WTC11 (cell line): ENCODE results near the gene NEURL1. TPM values are rescaled to one million over a fixed set of nuclear protein-coding genes. Genes with fewer than 3 reads are reported as not detected.
A peak's percentile ranks its signal among the peaks of the same experiment; 100 is the strongest.

Source experiments
- ATAC-seq: fragments of 200-7000 bp; cut with Tn5 transposase; 2 replicates; pipeline ENCODE4 v1.10.0; 2021; ENCODE audit warnings: mild to moderate bottlenecking, moderate library complexity
- CTCF ChIA-PET: fragments of 300-600 bp; sonication (Branson Sonifier 250); formaldehyde crosslinking; loops from one replicate; lab custom pipeline; 2021; ENCODE audit warnings: antibody characterized with exemption; lab: Charles Lee
- POLR2A ChIA-PET: fragments of 350-600 bp; sonication (Branson Sonifier 250); formaldehyde crosslinking; loops from one replicate; lab custom pipeline; 2021; ENCODE audit warnings: antibody characterized with exemption; lab: Charles Lee
- DNase-seq: peaks from one replicate; pipeline ENCODE4 v3.0.0; 2021; ENCODE audit warnings: low spot score
- H3K27ac Mint-ChIP-seq: 2 replicates; pipeline ENCODE4 v1.8.0; 2021; ENCODE audit warnings: mixed read lengths
- H3K27me3 Mint-ChIP-seq: 2 replicates; pipeline ENCODE4 v1.8.0; 2021; ENCODE audit warnings: low read depth, mild to moderate bottlenecking, moderate library complexity, mixed read lengths
- H3K36me3 Mint-ChIP-seq: 2 replicates; pipeline ENCODE4 v1.8.0; 2021; ENCODE audit warnings: mixed read lengths
- H3K4me1 Mint-ChIP-seq: 2 replicates; pipeline ENCODE4 v1.8.0; 2022; ENCODE audit warnings: mixed read lengths
- H3K4me3 Mint-ChIP-seq: 2 replicates; pipeline ENCODE4 v1.8.0; 2021; ENCODE audit warnings: mild to moderate bottlenecking, moderate library complexity, mixed read lengths
- H3K9me3 Mint-ChIP-seq: 2 replicates; pipeline ENCODE4 v1.8.0; 2021; ENCODE audit warnings: mixed read lengths
- CREM ChIP-seq: sonication (generic); formaldehyde crosslinking; IDR thresholded peaks from 2 replicates; pipeline ENCODE4 v1.8.1; 2022; ENCODE audit warnings: mild to moderate bottlenecking, missing genetic modification reagents, moderate library complexity
- E2F5 ChIP-seq: sonication (generic); formaldehyde crosslinking; IDR thresholded peaks from 2 replicates; pipeline ENCODE4 v1.8.1; 2022; ENCODE audit warnings: mild to moderate bottlenecking, moderate library complexity, missing genetic modification reagents
- EMX1 ChIP-seq: fragments of 250-450 bp; sonication (Bioruptor Pico); IDR thresholded peaks from 2 replicates; pipeline ENCODE4 v1.8.0; 2021; ENCODE audit warnings: mild to moderate bottlenecking
- ETV6 ChIP-seq: sonication (generic); formaldehyde crosslinking; IDR thresholded peaks from 2 replicates; pipeline ENCODE4 v1.8.1; 2022; ENCODE audit warnings: mild to moderate bottlenecking, missing genetic modification reagents
- FOXP1 ChIP-seq: sonication (generic); formaldehyde crosslinking; IDR thresholded peaks from 2 replicates; pipeline ENCODE4 v1.8.0; 2022; ENCODE audit warnings: missing genetic modification reagents, mild to moderate bottlenecking, moderate library complexity, borderline replicate concordance
- GRHL2 ChIP-seq: fragments of 250-450 bp; sonication (Bioruptor Pico); IDR thresholded peaks from 2 replicates; pipeline ENCODE4 v1.8.0; 2022; ENCODE audit warnings: mild to moderate bottlenecking, moderate library complexity; ENCODE audit not compliant: insufficient replicate concordance, severe bottlenecking
- JUN ChIP-seq: sonication (generic); formaldehyde crosslinking; IDR thresholded peaks from 2 replicates; pipeline ENCODE4 v1.8.0; 2023; ENCODE audit warnings: mild to moderate bottlenecking, missing genetic modification reagents
- MXD4 ChIP-seq: fragments of 250-450 bp; sonication (Bioruptor Pico); IDR thresholded peaks from 2 replicates; pipeline ENCODE4 v1.8.0; 2021; ENCODE audit warnings: mild to moderate bottlenecking, moderate library complexity, borderline replicate concordance
- MYBL2 ChIP-seq: sonication (generic); formaldehyde crosslinking; IDR thresholded peaks from 2 replicates; pipeline ENCODE4 v1.8.1; 2023; ENCODE audit warnings: mild to moderate bottlenecking, moderate library complexity, missing genetic modification reagents
- NFYB ChIP-seq: sonication (generic); formaldehyde crosslinking; conservative IDR thresholded peaks from 2 replicates; pipeline ENCODE4 v1.8.0; 2022; ENCODE audit warnings: low read depth, missing genetic modification reagents
- NR2C2 ChIP-seq: sonication (generic); formaldehyde crosslinking; IDR thresholded peaks from 2 replicates; pipeline ENCODE4 v1.8.0; 2022; ENCODE audit warnings: mild to moderate bottlenecking, missing genetic modification reagents
- SP1 ChIP-seq: sonication (generic); formaldehyde crosslinking; conservative IDR thresholded peaks from 2 replicates; pipeline ENCODE4 v1.8.1; 2022; ENCODE audit warnings: missing genetic modification reagents
- TCF7 ChIP-seq: sonication (generic); formaldehyde crosslinking; IDR thresholded peaks from 2 replicates; pipeline ENCODE4 v1.8.0; 2022; ENCODE audit warnings: mild to moderate bottlenecking, low read depth, missing genetic modification reagents, moderate library complexity
- TEAD1 ChIP-seq: sonication (generic); formaldehyde crosslinking; IDR thresholded peaks from 2 replicates; pipeline ENCODE4 v1.8.0; 2022; ENCODE audit warnings: mild to moderate bottlenecking, missing genetic modification reagents
- TP53 ChIP-seq: sonication (generic); formaldehyde crosslinking; IDR thresholded peaks from 2 replicates; pipeline ENCODE4 v1.8.1; 2023; ENCODE audit warnings: mild to moderate bottlenecking, missing genetic modification reagents
- ZBTB21 ChIP-seq: sonication (generic); formaldehyde crosslinking; IDR thresholded peaks from 2 replicates; pipeline ENCODE4 v1.8.1; 2023; ENCODE audit warnings: mild to moderate bottlenecking, missing genetic modification reagents, borderline replicate concordance
- ZNF281 ChIP-seq: sonication (generic); formaldehyde crosslinking; IDR thresholded peaks from 2 replicates; pipeline ENCODE4 v1.8.0; 2023; ENCODE audit warnings: mild to moderate bottlenecking, missing genetic modification reagents
- ZNF512 ChIP-seq: sonication (generic); formaldehyde crosslinking; IDR thresholded peaks from 2 replicates; pipeline ENCODE4 v1.8.1; 2022; ENCODE audit warnings: missing genetic modification reagents, borderline replicate concordance
- total RNA-seq: library from RNA; stranded (reverse); gene quantifications from 3 replicates; pipeline ENCODE4 v1.2.3, GENCODE V29; 2021
- TF ChIP-seq, protein P1 (sequence below): fragments of 250-450 bp; sonication (Bioruptor Pico); IDR thresholded peaks from 2 replicates; pipeline ENCODE4 v1.9.0; 2021; ENCODE audit warnings: mild to moderate bottlenecking
- TF ChIP-seq, protein P2 (sequence below): sonication (generic); formaldehyde crosslinking; IDR thresholded peaks from 2 replicates; pipeline ENCODE4 v1.8.0; 2022; ENCODE audit warnings: mild to moderate bottlenecking, missing genetic modification reagents

The NEURL1 gene
- total RNA-seq, 1 experiment from 2014 or later: 1.2 TPM

GRCh38 chr10:103633846-103634245, 140.3 kb downstream of the NEURL1 start:
- peaks cover 48% of the 10 kb centered on the region for H3K4me1 Mint-ChIP-seq
- H3K36me3 Mint-ChIP-seq: no peaks in the 10 kb centered on the region
- no peak overlapping the region for H3K4me3 Mint-ChIP-seq
- ATAC-seq: no peak
- H3K27me3 Mint-ChIP-seq: no peaks in the 10 kb centered on the region
- POLR2A ChIA-PET: interaction anchor here (0.7 kb wide), 1 partner anchor 62 kb away, joined by 9 read pairs; no protein-coding TSS in a partner anchor
- H3K27ac Mint-ChIP-seq: no peak overlapping the region
- TF ChIP-seq MYBL2 (CRISPR knock-in tag): no peak
- no peak for TF ChIP-seq ZNF512 (CRISPR knock-in tag)
- 0 out of 2 replicates have a peak, but pooled peaks have one; percentile 4 for TF ChIP-seq TP53 (CRISPR knock-in tag)
- TF ChIP-seq EMX1 (CRISPR knock-in tag): no peak
- TF ChIP-seq, protein P1, sequence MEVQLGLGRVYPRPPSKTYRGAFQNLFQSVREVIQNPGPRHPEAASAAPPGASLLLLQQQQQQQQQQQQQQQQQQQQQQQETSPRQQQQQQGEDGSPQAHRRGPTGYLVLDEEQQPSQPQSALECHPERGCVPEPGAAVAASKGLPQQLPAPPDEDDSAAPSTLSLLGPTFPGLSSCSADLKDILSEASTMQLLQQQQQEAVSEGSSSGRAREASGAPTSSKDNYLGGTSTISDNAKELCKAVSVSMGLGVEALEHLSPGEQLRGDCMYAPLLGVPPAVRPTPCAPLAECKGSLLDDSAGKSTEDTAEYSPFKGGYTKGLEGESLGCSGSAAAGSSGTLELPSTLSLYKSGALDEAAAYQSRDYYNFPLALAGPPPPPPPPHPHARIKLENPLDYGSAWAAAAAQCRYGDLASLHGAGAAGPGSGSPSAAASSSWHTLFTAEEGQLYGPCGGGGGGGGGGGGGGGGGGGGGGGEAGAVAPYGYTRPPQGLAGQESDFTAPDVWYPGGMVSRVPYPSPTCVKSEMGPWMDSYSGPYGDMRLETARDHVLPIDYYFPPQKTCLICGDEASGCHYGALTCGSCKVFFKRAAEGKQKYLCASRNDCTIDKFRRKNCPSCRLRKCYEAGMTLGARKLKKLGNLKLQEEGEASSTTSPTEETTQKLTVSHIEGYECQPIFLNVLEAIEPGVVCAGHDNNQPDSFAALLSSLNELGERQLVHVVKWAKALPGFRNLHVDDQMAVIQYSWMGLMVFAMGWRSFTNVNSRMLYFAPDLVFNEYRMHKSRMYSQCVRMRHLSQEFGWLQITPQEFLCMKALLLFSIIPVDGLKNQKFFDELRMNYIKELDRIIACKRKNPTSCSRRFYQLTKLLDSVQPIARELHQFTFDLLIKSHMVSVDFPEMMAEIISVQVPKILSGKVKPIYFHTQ: no peak
- TF ChIP-seq ETV6 (CRISPR knock-in tag): no peak
- CTCF ChIA-PET: interaction anchor here (0.7 to 1.8 kb wide), 3 partner anchors 24 to 1068 kb away, joined by 3 to 7 read pairs (median 4); no protein-coding TSS in a partner anchor
- DNase-seq: no peak
- no peaks in the 10 kb centered on the region for H3K9me3 Mint-ChIP-seq

- Mint-ChIP-seq H3K36me3 (no peaks in the 10 kb centered on the region), H3K27me3 (no peaks in the 10 kb centered on the region), H3K4me3 (no peak overlapping the region), H3K4me1 (peaks cover 51% of the 10 kb centered on the region), H3K9me3 (no peaks in the 10 kb centered on the region), H3K27ac (no peak overlapping the region)
- ATAC-seq (no peak), DNase-seq (no peak)
- ChIA-PET CTCF (interaction anchor here (1.3 to 3.0 kb wide), 10 partner anchors 13 to 64 kb away, joined by 4 to 27 read pairs (median 10); no protein-coding TSS in a partner anchor), POLR2A (interaction anchor here (0.6 to 2.4 kb wide), 3 partner anchors 25 to 596 kb away, joined by 4 to 12 read pairs (median 4); no protein-coding TSS in a partner anchor)
- no peak for TF ChIP-seq NFYB (CRISPR knock-in tag)
- TF ChIP-seq JUN (CRISPR knock-in tag): no peak
- no peak for TF ChIP-seq E2F5 (CRISPR knock-in tag)
- TF ChIP-seq GRHL2: no peak
- no peak for TF ChIP-seq CREM (CRISPR knock-in tag)
- TF ChIP-seq NR2C2: no peak
Observed at GRCh38 chr10:103635580-103635979, 142.1 kb downstream of the NEURL1 start.

GRCh38 chr10:103636492-103636891, 143.0 kb downstream of the NEURL1 start:
- H3K4me1 Mint-ChIP-seq: peaks cover 51% of the 10 kb centered on the region
- no peaks in the 10 kb centered on the region for H3K36me3 Mint-ChIP-seq
- peak overlapping the region; percentile 97 for H3K27ac Mint-ChIP-seq
- peak; percentile 63 for ATAC-seq
- TF ChIP-seq TEAD1 (CRISPR knock-in tag) (peak; percentile 70; the same call in 1 of the 2 replicates), TP53 (CRISPR knock-in tag) (no peak), MXD4 (CRISPR knock-in tag) (no peak), CREM (CRISPR knock-in tag) (peak; percentile 81; the same call in 1 of the 2 replicates), ETV6 (CRISPR knock-in tag) (peak; percentile 40; the same call in 1 of the 2 replicates), FOXP1 (CRISPR knock-in tag) (0 out of 2 replicates have a peak, but pooled peaks have one; percentile 45), TCF7 (CRISPR knock-in tag) (no peak), ZBTB21 (CRISPR knock-in tag) (peak; percentile 88; the same call in 1 of the 2 replicates), ZNF281 (CRISPR knock-in tag) (peak; percentile 78; the same call in 1 of the 2 replicates), SP1 (CRISPR knock-in tag) (0 out of 2 replicates have a peak, but pooled peaks have one; percentile 26)
- TF ChIP-seq, protein P2, sequence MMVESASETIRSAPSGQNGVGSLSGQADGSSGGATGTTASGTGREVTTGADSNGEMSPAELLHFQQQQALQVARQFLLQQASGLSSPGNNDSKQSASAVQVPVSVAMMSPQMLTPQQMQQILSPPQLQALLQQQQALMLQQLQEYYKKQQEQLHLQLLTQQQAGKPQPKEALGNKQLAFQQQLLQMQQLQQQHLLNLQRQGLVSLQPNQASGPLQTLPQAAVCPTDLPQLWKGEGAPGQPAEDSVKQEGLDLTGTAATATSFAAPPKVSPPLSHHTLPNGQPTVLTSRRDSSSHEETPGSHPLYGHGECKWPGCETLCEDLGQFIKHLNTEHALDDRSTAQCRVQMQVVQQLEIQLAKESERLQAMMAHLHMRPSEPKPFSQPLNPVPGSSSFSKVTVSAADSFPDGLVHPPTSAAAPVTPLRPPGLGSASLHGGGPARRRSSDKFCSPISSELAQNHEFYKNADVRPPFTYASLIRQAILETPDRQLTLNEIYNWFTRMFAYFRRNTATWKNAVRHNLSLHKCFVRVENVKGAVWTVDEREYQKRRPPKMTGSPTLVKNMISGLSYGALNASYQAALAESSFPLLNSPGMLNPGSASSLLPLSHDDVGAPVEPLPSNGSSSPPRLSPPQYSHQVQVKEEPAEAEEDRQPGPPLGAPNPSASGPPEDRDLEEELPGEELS: 0 out of 2 replicates have a peak, but pooled peaks have one; percentile 24
- TF ChIP-seq, all 79 proteins: peak for 8
- ChIA-PET CTCF (interaction anchor here (1.3 to 3.0 kb wide), 11 partner anchors 12 to 77 kb away, joined by 4 to 27 read pairs (median 8); no protein-coding TSS in a partner anchor), POLR2A (interaction anchor here (0.7 to 2.4 kb wide), 4 partner anchors 12 to 212 kb away, joined by 3 to 12 read pairs (median 4); no protein-coding TSS in a partner anchor)
- DNase-seq: peak; percentile 62
- peak overlapping the region; percentile 24; the same call in 1 of the 2 replicates for H3K4me3 Mint-ChIP-seq
- no peaks in the 10 kb centered on the region for H3K27me3 Mint-ChIP-seq
- no peaks in the 10 kb centered on the region for H3K9me3 Mint-ChIP-seq
